HCT116 (cell line): ENCODE results near the gene MTA2. TPM values are rescaled to one million over a fixed set of nuclear protein-coding genes. Genes with fewer than 3 reads are reported as not detected.
"Not testable (repeated sequence)": the region's sequence is repeated elsewhere in the genome, so short reads cannot be mapped to it uniquely, and the experiment has no call there.

Experiments used
- ATAC-seq: fragments of 200-7000 bp; cut with Tn5 transposase; 2 replicates; pipeline ENCODE4 v1.9.1; 2020; ENCODE audit warnings: mild to moderate bottlenecking, moderate library complexity
- Bru-seq: library from RNA; stranded (reverse); fragments of 400-500 nt; gene quantifications from one replicate; lab custom pipeline; 2021; lab: Mats Ljungman, UMichigan
- BruChase-seq, 2 experiments: library from RNA; stranded (reverse); fragments of 400-500 nt; gene quantifications; one replicate each; lab custom pipeline; 2021; lab: Mats Ljungman, UMichigan
- BruUV-seq: library from RNA; stranded (reverse); fragments of 400-500 nt; replicated peaks from 2 replicates; lab custom pipeline; 2021; lab: Mats Ljungman, UMichigan
- CTCF ChIA-PET: fragments of 300-600 bp; sonication (Branson Sonifier 250); formaldehyde crosslinking; loops from one replicate; lab custom pipeline; 2021; ENCODE audit warnings: antibody characterized with exemption; lab: Charles Lee
- POLR2A ChIA-PET: fragments of 300-600, 350-600 bp; sonication (Branson Sonifier 250); formaldehyde crosslinking; loops from one replicate; lab custom pipeline; 2021; ENCODE audit warnings: antibody characterized with exemption; lab: Charles Lee
- RAD21 ChIA-PET, 2 experiments: fragments of 300-600 bp; sonication (Branson Sonifier 250); formaldehyde crosslinking; loops; one replicate each; lab custom pipeline; 2023; ENCODE audit warnings: low total read pairs in 2 of 2; ENCODE audit not compliant: uncharacterized antibody in 2 of 2, unreplicated experiment in 2 of 2, low non-redundant PET in 1 of 2; lab: Charles Lee
- DNase-seq: peaks from one replicate; pipeline ENCODE4 v3.0.0-alpha.2; 2010; ENCODE audit warnings: low read depth, low spot score
- H2AFZ ChIP-seq: fragments of 200-600 bp; shearing (Covaris generic), sonication (generic); 2 replicates; pipeline ENCODE4 v1.6.1; 2017; ENCODE audit warnings: low read depth, mixed run types, mixed read lengths, antibody characterized with exemption, low read length; ENCODE audit not compliant: poor library complexity, severe bottlenecking
- H3K27ac ChIP-seq: 2 replicates; pipeline ENCODE4 v1.5.1; 2012; ENCODE audit warnings: low read depth, low read length
- H3K27me3 ChIP-seq: fragments of 200-600 bp; sonication (generic); 2 replicates; pipeline ENCODE4 v1.6.1; 2016; ENCODE audit warnings: mixed run types, low read length, mixed read lengths; ENCODE audit not compliant: insufficient read depth
- H3K36me3 ChIP-seq, 2 experiments: fragments of 200-500 bp in 1 of 2; fragments of 200-600 bp in 1 of 2; sonication (Bioruptor generic) in 1 of 2; sonication (generic) in 1 of 2; 2 replicates each; pipeline versions ENCODE4 v1.5.1 to v1.6.1; 2014 to 2016; ENCODE audit warnings: low read length in 2 of 2, inconsistent platforms in 1 of 2, mixed read lengths in 1 of 2, mixed run types in 1 of 2; ENCODE audit not compliant: insufficient read depth in 2 of 2, control insufficient read depth in 1 of 2
- H3K4me1 ChIP-seq, 2 experiments: fragments of 200-600 bp in 1 of 2; sonication (generic) in 1 of 2; 2 replicates each; pipeline versions ENCODE4 v1.5.1 to v1.6.1; 2012 to 2017; ENCODE audit warnings: low read length in 2 of 2, inconsistent platforms in 1 of 2, mild to moderate bottlenecking in 1 of 2, mixed read lengths in 1 of 2, mixed run types in 1 of 2, moderate library complexity in 1 of 2; ENCODE audit not compliant: insufficient read depth in 2 of 2, control insufficient read depth in 1 of 2
- H3K4me2 ChIP-seq: fragments of 200-600 bp; sonication (generic); 2 replicates; pipeline ENCODE4 v1.6.1; 2017; ENCODE audit warnings: mixed run types, low read length, mixed read lengths
- H3K4me3 ChIP-seq, 2 experiments: fragments of 200-600 bp in 1 of 2; sonication (generic) in 1 of 2; replicated peaks in 1 of 2; 2 replicates each; pipeline ENCODE4 v1.5.1; 2011 to 2016; ENCODE audit warnings: low read length in 2 of 2, control low read depth in 1 of 2, low read depth in 1 of 2, mild to moderate bottlenecking in 1 of 2, mixed read lengths in 1 of 2, mixed run types in 1 of 2
- H3K79me2 ChIP-seq: fragments of 200-600 bp; sonication (generic); 2 replicates; pipeline ENCODE4 v1.6.1; 2017; ENCODE audit warnings: mild to moderate bottlenecking, mixed run types, low read length, moderate library complexity, mixed read lengths; ENCODE audit not compliant: insufficient read depth
- H3K9ac ChIP-seq: fragments of 200-600 bp; sonication (generic); 2 replicates; pipeline ENCODE4 v1.6.1; 2016; ENCODE audit warnings: low read length, mixed read lengths
- H3K9me2 ChIP-seq: fragments of 200-600 bp; sonication (generic), shearing (Covaris generic); 2 replicates; pipeline ENCODE4 v1.6.1; 2017; ENCODE audit warnings: mixed run types, mild to moderate bottlenecking, moderate library complexity; ENCODE audit not compliant: insufficient read depth
- H3K9me3 ChIP-seq, 2 experiments: fragments of 200-500 bp in 1 of 2; fragments of 200-600 bp in 1 of 2; sonication (Bioruptor generic) in 1 of 2; sonication (generic) in 1 of 2; 2 replicates each; pipeline ENCODE4 v1.6.1; 2014 to 2017; ENCODE audit warnings: low read length in 2 of 2, mixed read lengths in 2 of 2, inconsistent platforms in 1 of 2, low read depth in 1 of 2, mild to moderate bottlenecking in 1 of 2, mixed run types in 1 of 2, moderate library complexity in 1 of 2; ENCODE audit not compliant: control insufficient read depth in 1 of 2, insufficient read depth in 1 of 2
- H4K20me1 ChIP-seq: fragments of 200-600 bp; sonication (generic), shearing (Covaris generic); 2 replicates; pipeline ENCODE4 v1.6.1; 2017; ENCODE audit warnings: mixed run types, mild to moderate bottlenecking, moderate library complexity; ENCODE audit not compliant: insufficient read depth
- JUND ChIP-seq: IDR thresholded peaks from 2 replicates; pipeline ENCODE4 v1.6.1; 2012
- POLR2A ChIP-seq: IDR thresholded peaks from 2 replicates; pipeline ENCODE4 v1.7.0; 2011; ENCODE audit warnings: borderline replicate concordance; ENCODE audit not compliant: insufficient read depth, insufficient read length; ENCODE audit errors: extremely low read depth
- POLR2AphosphoS5 ChIP-seq: IDR thresholded peaks from 2 replicates; pipeline ENCODE4 v1.6.1; 2011; ENCODE audit warnings: mild to moderate bottlenecking, low read depth, low read length, moderate library complexity
- YY1 ChIP-seq: IDR thresholded peaks from 2 replicates; pipeline ENCODE4 v1.6.1; 2011; ENCODE audit warnings: low read length, low read depth, moderate library complexity, mild to moderate bottlenecking; ENCODE audit not compliant: insufficient replicate concordance; ENCODE audit errors: extremely low read depth
- ZFX ChIP-seq: fragments of 450-650 bp; IDR thresholded peaks from 2 replicates; pipeline ENCODE4 v1.6.1; 2017
- intact Hi-C: fragments of 100-400 bp; cut with micrococcal nuclease; formaldehyde crosslinking; loops from 2 replicates; pipeline ENCODE4 v1.10.0; 2022
- long read RNA-seq: library from polyadenylated mRNA; unstranded; transcript quantifications from one replicate; pipeline ENCODE4 v2.0.0, GENCODE V29; 2021; ENCODE audit not compliant: unreplicated experiment
- polyA plus RNA-seq: library from polyadenylated mRNA; unstranded; fragments of >200 nt; gene quantifications from 2 replicates; pipeline ENCODE4 v1.2.1, GENCODE V29; 2012; ENCODE audit warnings: missing spikeins
- total RNA-seq: library from RNA; stranded (reverse); gene quantifications from one replicate; pipeline ENCODE4 v1.2.1, GENCODE V29; 2021; ENCODE audit not compliant: unreplicated experiment

Gene MTA2
- 98.9 TPM for total RNA-seq
- 61.2 and 68.3 TPM in 2 replicates for polyA plus RNA-seq
- percentile 90 among the genes with signal in this experiment for Bru-seq, nascent RNA
- percentile 97 among the genes with signal in this experiment for BruChase-seq, experiment 1, labeled RNA remaining after a 6-hour chase
- BruChase-seq, experiment 2, labeled RNA remaining after a 2-hour chase = percentile 97 among the genes with signal in this experiment
- long read RNA-seq, transcript MTA2-201 (18 exons, 3,058 nt) = major isoform, 43 of 89 reads
- long read RNA-seq, partial matches to known transcripts = 33 of 89 reads
- long read RNA-seq, other reads (novel, unspliced or antisense) = 11 of 89 reads

DNA sequence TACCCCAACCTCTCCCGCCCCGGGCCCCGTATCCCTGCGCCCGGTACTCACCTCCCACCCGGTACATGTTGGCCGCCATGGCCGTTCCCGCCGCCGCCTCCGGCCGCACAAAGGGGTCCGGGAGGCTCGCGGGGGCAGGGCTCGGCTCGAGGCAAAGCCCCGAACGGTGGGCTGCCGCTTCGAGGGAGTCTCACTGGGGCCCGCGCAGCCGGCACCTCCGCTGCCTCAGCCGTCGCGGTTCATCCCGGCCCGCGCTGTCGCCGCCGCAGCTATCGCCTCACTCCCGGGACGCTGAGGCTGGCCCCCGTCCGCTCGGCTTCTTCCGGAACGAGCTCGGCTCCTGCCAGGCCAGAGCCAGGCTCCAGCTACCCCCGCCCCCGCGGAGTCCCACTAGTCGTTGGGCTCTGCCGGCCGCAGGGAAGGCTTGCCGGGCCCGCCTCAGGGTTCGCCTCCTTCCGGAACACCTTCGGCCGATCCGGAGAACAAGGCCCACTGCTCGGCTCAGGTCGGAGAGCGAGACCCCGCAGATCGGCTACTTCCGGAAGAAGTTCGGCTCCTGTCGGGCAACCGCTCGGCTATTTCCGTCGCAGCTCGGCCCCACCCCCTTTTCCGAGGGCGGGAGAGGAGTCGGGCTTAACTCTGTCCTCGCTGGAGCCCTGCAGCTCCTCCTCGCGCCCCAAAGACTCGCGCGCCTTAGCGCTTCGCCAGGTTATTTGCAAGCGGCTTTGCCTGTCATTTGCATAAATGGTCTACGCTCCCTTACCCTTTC, at the start of gene MTA2:
Gene MTA2 (minus strand): TSS at position 494 of the 769 bp plus-strand sequence. CDS start 415 bp downstream, at position 79.
- no peaks in the 10 kb centered on the region for H3K27me3 ChIP-seq
- intact Hi-C loops = loop anchor here (1.0 kb wide), 1 partner anchor 10 kb away; the partner anchor contains the start of gene TUT1
- H3K4me2 ChIP-seq = peak within 1 kb of the TSS; percentile 88

GRCh38 chr11:62650283-62650682, 48.6 kb upstream of the MTA2 start:
- H3K9me3 ChIP-seq, DNase-seq, CTCF ChIA-PET, H2AFZ ChIP-seq, H3K9ac ChIP-seq, H3K4me2 ChIP-seq, BruUV-seq, H3K9me2 ChIP-seq, H4K20me1 ChIP-seq, H3K4me3 ChIP-seq, RAD21 ChIA-PET, H3K27ac ChIP-seq, H3K27me3 ChIP-seq, ATAC-seq, H3K36me3 ChIP-seq: not testable (repeated sequence)
- intact Hi-C loops = loop anchor here (5.0 kb wide), 1 partner anchor 58 kb away; the partner anchor contains the start of gene TUT1
- POLR2A ChIA-PET = interaction anchor here (0.9 to 14.1 kb wide), 2 partner anchors 9 to 15 kb away, joined by 3 to 195 read pairs; partner anchors contain the start of genes C11orf98 and CSKMT
- H3K79me2 ChIP-seq = peaks cover 44% of the 10 kb centered on the region
- peaks cover 9 to 34% of the 10 kb centered on the region in 2 experiments for H3K4me1 ChIP-seq

More for the DNA sequence above, at the start of gene MTA2:
- peak; percentile 95 for DNase-seq
- Histone ChIP-seq H3K9ac (peak within 1 kb of the TSS; percentile 99), H3K9me3 (no peaks in the 10 kb centered on the region), H2AFZ (no peak within 1 kb of the TSS), H4K20me1 (no peaks in the 10 kb centered on the region), H3K79me2 (peaks cover 47% of the 10 kb centered on the region), H3K36me3 (peaks cover 17 to 24% of the 10 kb centered on the region in 2 experiments; a peak in 3 of 4 replicates), H3K4me1 (peaks cover 13 to 44% of the 10 kb centered on the region in 2 experiments), H3K9me2 (no peaks in the 10 kb centered on the region), H3K4me3 (peak within 1 kb of the TSS; percentile 92 to 94), H3K27ac (peak within 1 kb of the TSS; percentile 99)
- POLR2A ChIA-PET = interaction anchor here (0.7 to 4.5 kb wide), 13 partner anchors 10 to 239 kb away, joined by 3 to 40 read pairs (median 5); partner anchors contain the start of genes B3GAT3, C11orf98, CSKMT and EEF1G
- peak; percentile 76; the same call in 1 of the 2 replicates for TF ChIP-seq ZFX
- peak; percentile 50 for TF ChIP-seq YY1
- TF ChIP-seq POLR2AphosphoS5 = peak; percentile 80
- TF ChIP-seq JUND = no peak
- peak; percentile 20 for TF ChIP-seq POLR2A
- RAD21 ChIA-PET = interaction anchor here in 1 of 2 experiments (0.6 to 1.5 kb wide), 3 partner anchors 9 to 24 kb away, joined by 3 to 6 read pairs (median 4); partner anchors contain the start of gene B3GAT3
- ATAC-seq = peak; percentile 87
- CTCF ChIA-PET = interaction anchor here (0.9 to 1.1 kb wide), 6 partner anchors 9 to 177 kb away, joined by 3 to 14 read pairs (median 4); partner anchors contain the start of genes LBHD1, TUT1 and UQCC3
- BruUV-seq = no TSS peak
